CD4-positive, alpha-beta T cell treated with Interleukin-17A for 1 hour (primary cell): ENCODE data around the gene KCNT1.

Experiments
- DNase-seq: peaks from one replicate; pipeline ENCODE4 v3.0.0-alpha.2; 2020

Gene KCNT1

DNA sequence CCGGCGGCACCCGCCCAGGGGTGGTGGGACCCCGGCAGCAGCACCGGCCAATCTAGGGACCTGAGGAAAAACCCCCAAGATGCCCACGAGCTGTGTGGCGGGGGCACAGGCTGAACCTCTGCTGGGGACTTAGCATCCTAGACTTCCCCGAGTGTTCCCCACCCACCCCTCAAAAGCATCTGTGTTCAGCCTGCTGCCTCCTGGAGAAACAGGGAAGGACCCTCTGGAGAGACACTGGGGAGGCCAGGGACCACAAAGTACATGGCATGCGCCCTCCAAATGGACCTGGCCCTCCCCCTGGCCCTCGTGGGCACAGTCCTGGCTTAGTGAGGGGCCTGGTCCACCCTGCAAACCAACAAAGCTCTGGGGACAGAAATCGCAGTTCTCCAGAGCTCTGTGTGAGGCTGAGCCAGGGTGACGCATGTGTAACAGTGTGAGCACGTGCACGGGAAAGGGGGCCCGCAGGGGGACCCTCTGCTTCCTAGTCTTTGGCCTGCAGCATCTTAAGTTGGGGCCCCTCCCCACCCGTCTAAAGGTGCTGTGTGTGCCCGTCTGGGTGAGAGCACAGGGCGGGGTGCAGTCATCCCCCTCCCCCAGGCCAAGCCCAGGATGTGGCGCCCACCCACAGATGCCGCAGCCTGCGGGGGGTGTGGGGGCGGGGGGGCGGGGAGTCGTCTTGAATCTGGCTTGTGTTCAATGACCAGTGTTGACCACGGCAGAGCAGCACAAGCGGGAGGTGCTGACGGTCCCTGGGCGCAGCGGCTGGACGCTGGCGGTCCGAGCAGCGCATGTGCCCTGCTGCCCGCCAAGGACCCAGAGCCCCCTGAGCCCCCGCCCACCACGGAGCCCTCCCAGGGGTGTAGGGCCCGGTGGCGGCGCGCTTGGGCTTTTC, 672 bp upstream of the KCNT1 start:
- peak; percentile 0 for DNase-seq

DNA sequence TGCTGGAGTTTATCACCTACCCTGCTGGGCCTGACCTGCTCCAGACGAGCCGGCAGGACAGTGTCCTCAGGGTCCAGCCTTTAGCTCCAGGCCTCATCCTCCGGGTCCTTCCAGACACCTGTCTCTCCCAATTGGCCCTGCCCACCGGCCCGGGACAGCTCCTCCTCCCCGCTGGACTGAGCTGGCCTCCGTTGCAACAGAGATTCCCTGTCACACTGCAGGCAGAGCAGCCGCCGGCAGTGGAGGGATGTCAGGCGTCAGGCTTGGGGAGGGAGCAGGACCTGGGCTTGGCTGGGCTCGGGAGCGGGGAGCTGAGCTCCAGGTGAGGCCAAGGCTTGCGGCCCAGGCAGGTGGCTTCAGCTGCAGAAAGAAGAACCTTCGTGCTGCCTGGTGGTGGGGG, 1.7 kb downstream of the KCNT1 start:
- no peak for DNase-seq

DNA sequence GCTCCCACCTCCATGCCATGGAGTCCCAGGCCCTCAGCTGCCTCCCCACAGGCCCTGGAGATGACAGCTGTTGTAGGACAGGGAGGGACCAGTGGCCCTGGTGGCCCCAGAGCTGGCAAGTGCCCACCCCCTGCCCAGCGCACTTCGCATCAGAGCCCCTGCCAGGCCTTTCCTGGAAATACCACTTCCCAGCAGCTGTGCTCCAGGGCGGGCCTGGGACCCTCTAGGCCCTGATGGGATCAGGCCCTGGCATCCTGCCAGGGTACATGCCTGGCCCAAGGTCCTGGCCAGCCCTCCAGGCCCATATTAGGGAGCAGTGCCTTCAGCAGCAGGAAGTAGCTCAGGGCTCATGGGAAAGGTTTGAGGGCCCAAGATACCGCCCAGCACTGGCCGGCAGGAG, 2.5 kb downstream of the KCNT1 start:
- DNase-seq = no peak

DNA sequence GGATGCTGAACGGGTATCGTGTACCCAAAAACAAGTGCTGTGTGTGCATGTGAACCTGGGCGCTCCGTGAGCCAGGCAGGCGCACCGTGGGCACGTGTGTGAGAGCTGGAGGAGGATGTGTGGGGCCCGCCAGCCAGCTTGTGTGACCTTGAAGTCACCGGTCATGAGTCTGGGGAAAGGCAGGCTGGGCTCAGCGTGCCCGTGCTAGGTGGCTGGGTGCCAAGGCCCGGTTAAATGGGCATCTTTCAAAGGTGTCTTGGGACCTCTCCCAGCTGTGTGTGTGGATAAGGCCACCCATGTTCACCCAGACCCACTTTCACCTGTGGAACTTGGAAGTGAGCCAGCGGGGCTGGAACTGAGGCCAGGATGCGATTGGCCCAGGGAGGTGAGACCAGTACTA, 3.4 kb downstream of the KCNT1 start:
- DNase-seq = no peak

DNA sequence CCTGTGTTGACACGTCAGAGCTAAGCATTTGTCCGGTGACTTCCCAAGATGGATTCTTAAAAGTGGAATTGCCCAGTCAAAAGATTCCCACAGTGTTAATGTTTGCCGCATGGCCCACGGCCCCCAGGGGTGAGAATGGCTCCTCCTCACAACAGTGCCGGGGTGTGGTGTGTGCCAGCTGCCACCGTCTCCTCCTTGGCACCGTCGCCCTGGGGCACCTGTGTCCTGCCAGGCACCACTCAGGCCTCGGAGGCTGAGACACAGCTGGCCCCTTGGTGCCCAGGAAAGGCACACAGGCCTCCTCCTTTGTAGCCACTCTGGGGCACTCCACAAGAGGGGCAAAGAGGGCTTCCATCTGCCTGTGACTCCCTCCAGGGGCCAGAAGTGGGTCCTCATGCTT, 4.3 kb downstream of the KCNT1 start:
- no peak for DNase-seq

DNA sequence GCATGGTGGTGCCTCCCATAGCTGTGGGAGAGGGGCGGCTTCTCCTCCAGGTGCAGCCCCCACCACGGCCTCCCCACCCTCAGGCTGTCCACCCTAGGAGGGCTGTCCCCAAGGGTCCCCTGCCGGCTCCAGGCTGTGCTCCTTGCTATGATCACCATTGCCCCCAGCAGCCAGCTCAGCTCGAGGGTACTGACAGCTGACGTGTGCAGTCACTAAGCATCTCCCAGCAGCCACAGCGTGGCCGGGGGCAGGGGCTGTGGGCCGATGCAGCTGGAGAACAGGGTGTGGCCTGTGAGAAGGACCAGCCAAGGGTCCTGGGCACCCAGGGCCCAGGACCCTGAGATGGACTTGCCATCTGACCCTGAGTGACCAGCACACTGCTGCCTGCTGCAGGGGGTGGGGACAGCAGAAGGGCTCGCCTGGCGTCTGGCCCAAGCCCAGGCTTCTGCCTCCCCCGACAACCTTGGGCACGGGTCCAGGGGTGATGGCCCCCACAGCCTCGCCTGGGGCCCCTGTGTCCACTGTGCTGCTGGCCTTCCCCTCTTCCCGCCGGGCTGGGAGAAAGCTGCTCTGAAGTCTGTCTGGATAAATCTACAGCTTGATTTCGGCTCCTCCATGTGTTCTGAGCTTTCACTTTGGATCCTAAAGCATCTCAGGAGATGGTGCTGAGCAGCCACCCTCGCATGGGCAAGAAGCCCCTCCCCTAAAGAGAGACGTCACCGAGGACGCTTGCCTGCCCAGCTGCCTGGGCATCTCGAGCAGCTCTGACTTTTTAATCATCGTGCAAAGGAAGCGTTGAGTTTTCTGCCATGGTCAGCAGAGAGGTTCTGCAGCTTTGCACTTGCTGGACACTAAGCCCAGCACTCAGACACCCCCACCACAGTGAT, 5.5 kb downstream of the KCNT1 start:
- no peak for DNase-seq

DNA sequence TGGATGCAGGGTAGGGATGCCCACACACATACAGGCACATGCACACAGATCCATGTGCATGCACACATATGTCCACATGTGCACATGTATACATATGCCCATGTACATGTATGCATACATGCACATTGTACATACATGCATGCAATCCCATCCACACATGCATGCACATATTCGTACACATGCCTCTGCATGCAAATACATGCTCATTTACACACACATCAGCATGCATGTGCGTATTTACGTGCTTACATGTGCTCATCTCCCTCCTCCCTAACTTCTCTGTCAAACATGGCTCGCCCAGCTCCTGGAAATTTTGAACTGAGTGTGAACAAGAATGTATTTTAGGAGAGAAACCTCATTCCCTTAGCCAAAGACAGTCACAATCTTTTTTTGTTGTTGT, 6.2 kb downstream of the KCNT1 start:
- no peak for DNase-seq

DNA sequence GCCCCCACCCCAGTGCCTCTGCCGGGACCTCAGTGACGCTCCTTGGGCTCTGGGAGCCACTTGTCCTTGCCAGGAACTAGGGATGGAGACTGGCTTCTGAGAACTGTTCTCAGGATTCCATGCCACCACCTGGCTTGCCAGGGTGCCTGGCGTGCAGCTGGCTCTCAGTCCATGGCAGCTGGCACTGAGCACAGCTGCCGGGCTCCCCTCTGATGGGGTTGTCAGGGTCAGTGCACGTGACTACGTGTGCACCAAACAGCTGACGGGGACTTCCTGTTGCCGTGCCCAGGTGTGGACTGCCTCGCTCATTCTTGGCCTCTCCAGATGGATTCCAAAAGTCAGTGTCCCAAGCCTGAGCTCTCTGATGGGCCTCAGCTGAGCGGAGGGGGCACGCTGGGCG, 9.4 kb downstream of the KCNT1 start:
- DNase-seq = no peak

DNA sequence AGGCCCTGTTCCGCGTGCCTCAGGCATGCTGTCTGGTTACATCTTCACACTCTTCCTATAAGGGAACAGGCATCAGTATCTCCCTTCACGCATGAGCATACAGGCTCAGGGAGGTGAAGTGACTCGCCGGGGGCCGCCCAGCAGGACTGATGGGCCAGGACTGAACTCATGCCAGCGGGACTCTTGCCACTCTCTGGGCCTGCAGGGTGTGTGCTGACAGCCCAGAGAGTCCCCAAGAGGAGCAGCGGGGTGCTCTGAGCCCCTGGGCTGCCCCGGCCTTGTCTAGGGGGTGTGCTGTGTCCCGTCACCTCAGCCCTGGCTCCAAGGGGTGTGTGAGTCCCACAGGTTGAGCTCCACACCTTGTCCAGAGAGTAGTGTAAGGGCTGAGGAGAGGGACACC, 9.9 kb downstream of the KCNT1 start:
- no peak for DNase-seq

DNA sequence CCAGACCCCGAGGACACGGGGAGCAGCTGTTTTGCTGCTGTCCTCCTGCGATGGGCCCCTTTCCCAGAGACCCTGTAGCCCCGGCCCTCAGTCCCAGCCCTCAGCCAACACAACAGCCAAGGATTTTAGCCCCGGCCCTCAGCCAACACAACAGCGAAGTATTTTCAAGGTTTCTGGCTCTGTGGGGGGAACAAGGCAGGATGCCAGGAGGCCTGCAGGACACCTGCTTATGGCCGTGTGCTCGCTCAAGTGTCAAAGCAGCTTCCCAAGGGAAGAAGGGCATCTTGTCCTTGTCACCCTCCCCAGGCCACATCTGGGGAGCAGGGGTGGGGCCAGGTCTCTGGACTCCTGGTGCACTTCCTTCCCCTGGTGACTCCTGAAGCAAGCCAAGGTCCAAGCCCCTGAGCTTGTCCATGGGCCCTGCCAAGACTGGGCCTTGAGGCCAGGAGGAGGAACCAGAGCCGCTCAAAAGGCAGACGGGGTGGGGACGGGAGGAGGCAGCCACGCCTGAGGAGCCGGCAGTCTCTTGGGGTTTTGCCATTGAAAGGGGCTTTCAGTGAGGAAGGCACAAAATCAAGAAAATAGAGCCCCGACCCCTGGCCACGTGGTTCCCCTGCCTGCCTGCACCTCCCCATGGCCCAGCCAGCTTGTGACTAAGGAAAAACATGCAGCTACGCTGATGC, 10.8 kb downstream of the KCNT1 start:
- no peak for DNase-seq

DNA sequence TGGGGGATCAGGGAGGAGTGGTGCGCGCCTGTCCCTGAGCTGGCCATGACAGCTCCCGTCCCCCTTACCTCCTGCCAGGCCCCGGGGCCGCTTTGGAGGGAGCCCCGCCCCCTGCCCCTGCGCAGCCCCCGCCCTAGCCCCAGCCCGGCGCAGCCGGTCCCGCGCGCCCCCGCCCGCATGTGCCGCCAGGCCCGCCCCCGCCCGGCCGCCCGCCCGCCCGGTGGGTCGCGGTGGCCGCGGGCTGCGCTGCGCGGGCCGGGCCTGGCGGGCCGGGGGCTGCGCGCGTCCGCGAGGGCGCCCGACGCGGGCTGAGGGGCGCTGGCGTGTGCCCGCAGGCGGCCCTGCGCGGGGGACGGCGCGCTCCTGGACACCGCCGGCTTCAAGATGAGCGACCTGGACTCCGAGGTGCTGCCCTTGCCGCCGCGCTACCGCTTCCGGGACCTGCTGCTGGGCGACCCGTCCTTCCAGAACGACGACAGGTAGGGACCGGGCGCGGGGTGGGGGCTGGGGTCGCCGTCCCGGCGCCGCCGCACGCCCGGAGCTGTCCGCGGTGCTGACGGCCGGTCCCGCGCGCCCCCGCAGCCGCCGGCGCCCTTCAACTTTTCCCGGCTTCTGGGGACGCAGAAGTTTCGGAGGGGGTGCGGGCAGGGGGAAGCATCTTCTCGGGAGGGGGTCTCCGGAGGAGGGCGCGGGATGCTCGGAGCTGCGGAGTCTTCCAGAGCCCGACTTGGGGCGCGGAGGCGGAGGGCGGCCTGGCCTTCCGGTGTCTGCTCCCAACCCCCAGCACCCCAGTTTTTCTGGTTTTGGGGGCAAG, 12.5 kb downstream of the KCNT1 start:
- no peak for DNase-seq

DNA sequence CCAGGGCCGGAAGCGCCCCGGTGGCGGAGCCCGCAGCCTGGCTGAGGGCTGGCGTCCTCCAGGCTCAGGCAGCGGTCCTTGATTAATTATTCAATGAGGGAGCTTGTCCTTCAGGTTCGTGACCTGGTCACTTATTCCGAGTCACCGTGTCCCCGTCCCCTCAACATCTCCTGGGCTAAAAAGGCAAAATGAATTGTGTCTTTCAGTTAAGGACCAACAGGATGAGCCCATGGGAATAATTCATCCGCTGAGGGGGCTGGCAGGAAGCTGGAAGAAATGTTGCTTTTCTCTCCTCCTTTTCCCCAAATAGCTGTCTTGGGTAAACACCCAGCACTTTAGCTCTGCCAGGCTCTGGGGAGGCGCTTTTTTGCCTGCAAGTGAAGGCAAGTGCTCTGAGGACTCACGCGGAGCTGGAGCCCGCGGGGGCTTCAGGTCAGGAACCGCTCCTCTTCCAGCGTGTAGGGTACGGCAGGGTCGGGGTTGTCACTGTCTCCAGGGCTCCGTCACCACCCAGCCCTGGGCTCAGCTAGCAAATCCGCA, 13.1 kb downstream of the KCNT1 start:
- no peak for DNase-seq

DNA sequence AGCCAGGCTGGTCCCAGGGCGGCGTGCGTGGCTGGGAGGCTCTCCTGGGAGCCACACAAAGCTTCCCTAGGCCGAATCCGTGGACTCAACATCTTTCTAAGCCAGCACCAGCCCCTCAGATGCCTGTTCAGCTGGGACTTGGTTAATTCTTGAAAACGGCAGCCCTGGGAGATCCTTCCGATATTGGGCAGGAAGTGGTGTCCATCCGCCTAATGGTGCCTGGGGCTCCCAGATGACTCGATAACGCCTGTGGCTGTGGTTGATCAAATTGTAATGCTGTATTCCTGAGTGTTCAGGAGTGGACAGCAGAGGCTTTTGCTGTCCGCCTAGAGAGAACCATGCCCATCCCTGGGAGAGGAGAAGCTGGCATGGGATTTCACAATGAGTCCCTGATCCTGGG, 14.1 kb downstream of the KCNT1 start:
- no peak for DNase-seq

DNA sequence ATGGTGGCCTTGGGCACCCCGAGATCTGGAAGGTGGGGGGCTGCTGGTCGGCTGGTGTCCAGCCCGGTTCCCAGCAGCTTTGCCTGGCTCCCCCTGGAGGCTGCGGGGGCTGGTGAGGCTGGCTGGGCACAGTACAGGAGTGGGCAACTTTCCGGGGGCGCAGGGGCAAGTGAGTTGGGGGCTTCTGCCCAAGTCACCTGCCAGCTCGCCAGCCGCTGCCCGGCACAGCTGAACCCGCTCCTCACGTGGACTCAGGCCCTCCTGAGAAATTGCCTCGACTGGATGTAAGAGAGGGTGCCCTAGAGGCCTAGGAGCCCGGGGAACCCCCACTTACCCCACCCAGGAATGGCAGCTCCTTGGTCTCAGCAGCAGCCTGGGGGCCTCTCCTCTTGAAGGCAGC, 15.4 kb downstream of the KCNT1 start:
- DNase-seq = no peak

DNA sequence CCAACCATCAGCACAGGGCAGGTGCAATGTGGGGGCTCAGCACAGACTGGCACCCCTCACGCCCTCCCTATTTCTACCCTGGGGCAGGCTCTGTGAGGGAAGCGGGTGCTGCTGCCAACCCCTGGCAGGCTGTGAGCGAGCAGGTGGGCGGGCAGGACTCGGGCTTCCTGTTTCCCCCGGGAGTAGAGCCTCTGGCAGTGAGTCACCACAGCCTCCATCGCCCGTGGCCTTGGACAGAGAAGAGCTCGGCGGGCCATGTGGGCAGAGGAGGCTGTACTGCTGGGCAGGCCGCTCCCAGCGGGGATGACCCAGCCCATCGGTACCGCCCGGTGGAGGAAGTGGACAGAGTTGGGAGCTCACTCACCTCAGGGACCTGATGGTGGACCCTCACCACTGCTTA, 16.6 kb downstream of the KCNT1 start:
- DNase-seq = no peak

DNA sequence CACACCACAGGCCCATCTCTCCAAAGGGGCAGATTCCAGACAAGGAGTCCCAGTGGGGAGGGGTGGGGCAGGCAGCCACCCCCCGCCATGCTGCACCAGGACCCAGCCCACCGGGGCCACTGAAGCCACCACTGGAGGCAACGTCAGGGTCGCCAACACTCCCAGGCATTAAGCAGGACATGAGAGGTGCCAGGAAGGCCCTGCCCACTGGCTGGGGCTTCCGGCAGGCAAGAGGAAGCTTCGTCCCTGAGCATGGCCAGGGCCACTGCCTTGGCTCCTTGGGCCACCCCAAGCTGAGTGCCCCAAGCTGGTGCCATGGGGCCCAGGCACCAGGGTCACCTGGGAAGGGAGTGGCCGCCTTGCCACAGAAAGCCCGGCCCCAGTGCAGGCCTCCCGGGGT, 17.5 kb downstream of the KCNT1 start:
- DNase-seq = no peak

DNA sequence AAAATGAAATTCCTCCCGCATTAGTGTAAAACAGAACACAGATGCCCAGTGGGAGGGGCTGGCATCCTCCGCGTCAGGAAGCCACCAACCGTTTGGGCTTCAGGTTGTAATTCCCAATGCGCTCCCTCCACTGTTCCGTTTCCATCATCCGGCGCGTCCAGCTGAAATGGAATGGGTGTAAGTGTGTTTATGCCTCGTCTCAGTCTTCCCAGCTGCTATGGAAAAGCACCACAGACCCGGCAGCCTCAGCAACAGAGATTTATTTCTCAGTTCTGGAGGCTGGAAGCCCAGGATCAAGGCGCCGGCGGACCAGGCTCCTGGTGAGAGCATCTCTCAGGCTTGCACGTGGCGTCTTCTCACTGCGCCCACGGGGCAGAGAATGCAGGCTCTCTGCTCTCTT, 20.4 kb downstream of the KCNT1 start:
- no peak for DNase-seq

DNA sequence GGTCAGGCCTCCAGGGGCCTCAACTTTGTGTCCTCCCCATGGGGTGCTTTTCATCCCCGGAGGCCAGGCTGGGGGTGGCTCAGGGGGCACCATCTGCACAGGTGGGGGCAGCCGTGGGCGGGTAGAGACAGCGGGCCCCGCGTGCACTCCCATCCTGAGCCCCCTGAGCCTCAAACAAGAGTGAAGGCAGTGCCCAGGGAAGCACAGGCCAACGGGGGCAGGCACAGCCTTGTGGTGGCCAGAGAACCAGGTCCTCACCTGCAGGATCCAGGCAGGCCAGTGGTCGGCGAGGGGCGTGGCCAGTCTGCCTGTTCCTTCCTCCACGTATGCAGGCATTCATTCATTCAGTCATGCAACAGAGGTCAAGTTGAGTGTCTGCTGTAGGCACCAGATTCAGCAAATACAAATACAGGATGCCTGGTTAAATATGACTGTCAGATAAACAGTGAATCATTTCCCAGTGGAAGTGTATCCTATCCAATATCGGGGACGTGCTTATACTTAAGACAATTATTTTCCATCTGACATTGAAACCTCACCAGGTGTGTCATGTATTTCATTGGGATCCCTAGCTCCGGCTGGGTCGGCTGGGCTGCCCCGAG, 22.3 kb downstream of the KCNT1 start:
- no peak for DNase-seq

DNA sequence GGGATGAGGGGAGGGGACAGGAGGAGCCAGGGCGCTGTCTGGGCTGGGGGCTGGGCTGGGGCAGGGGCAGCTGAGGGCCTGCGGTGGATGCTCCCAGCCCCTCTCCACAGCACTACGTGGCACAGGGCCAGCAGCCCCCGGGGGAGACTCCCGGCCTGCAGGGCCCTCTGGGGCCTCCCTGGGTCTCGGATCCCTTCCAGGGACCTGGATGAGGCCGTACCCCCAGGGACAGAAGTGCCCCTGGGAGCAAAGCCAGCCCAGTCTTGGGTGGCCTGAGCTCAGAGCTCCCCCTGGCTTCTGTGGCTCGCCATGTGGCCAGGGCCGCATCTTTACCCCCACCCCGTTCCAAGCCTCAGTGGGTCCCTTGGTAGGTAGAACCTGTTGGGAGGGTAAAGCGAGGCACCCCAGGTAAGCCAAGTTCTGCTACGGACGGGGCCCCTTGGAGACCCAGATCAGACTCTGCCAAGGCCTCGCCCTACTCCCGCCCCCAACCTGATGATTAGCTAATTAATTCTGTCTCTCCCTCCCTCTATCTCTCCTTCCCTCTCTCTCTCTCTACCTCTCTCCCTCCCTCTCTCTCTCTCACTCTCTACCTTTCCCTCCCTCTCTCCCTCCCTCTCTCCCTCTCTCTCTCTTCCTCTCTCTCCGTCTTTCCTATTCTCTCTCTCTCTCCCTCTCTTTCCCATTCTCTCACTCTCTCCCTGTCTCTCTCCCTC, 24.3 kb downstream of the KCNT1 start:
- no peak for DNase-seq

DNA sequence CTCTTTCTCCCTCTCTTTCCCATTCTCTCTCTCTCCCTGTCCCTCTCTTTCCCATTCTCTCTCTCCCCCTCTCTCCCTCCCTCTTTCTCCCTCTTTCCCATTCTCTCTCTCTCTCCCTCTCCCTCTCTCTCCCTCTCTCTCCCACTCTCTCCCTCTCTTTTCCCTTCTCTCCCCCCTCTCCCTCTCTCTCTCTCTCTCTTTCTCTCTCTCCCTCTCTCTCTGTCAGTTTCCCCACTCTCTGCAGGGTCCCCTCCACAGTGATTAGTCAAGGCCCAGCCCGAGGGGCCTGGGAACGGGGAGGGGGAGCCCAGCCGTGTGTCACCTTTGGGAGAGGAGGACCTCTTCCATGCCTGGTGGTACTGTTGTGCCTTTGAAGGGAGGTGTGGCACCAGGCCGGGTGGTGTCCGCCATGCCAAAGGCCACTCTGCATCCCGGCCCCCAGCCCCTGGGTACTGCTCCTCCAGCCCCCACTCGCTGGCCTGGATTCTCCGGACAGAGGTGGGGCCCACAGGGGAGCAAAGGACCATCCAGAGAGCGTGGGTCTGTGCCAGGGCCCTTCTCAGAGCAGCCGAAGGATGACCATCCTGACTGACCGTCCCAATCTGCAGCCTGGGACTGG, 25.4 kb downstream of the KCNT1 start:
- DNase-seq = no peak
